Bronchial epithelial cell (primary cell): ENCODE results near the gene MATR3. TPM values are rescaled to one million over a fixed set of nuclear protein-coding genes. Genes with fewer than 3 reads are reported as not detected.

Experiments used
- DNase-seq: peaks from one replicate; pipeline ENCODE4 v3.0.0-alpha.2; 2010; ENCODE audit warnings: low read depth
- FAIRE-seq: peaks from 2 replicates; lab custom pipeline; 2011; peaks lifted over from hg19 to GRCh38; lab: Jason Lieb, UNC
- H3K27me3 ChIP-seq: 2 replicates; pipeline ENCODE4 v1.5.1; 2011; ENCODE audit warnings: low read length; ENCODE audit not compliant: control insufficient read depth, insufficient read depth
- H3K36me3 ChIP-seq: 2 replicates; pipeline ENCODE4 v1.5.1; 2011; ENCODE audit warnings: low read length; ENCODE audit not compliant: control insufficient read depth, insufficient read depth
- H3K4me3 ChIP-seq: 2 replicates; pipeline ENCODE4 v1.5.1; 2011; ENCODE audit warnings: mild to moderate bottlenecking, low read depth, low read length, control low read depth
- total RNA-seq: library from RNA; depleted of rRNA; stranded (reverse); fragments of >200 nt; gene quantifications from 2 replicates; pipeline ENCODE4 v1.2.1, GENCODE V29; 2014
- TF ChIP-seq, protein P1 (sequence below): IDR thresholded peaks from 2 replicates; pipeline ENCODE4 v1.5.1; 2011; ENCODE audit warnings: mild to moderate bottlenecking, moderate library complexity, low read length, control low read depth, inconsistent platforms; ENCODE audit not compliant: insufficient read depth, severe bottlenecking

MATR3 gene
- total RNA-seq, 1 donor from 2014 or later: 173 TPM

DNA sequence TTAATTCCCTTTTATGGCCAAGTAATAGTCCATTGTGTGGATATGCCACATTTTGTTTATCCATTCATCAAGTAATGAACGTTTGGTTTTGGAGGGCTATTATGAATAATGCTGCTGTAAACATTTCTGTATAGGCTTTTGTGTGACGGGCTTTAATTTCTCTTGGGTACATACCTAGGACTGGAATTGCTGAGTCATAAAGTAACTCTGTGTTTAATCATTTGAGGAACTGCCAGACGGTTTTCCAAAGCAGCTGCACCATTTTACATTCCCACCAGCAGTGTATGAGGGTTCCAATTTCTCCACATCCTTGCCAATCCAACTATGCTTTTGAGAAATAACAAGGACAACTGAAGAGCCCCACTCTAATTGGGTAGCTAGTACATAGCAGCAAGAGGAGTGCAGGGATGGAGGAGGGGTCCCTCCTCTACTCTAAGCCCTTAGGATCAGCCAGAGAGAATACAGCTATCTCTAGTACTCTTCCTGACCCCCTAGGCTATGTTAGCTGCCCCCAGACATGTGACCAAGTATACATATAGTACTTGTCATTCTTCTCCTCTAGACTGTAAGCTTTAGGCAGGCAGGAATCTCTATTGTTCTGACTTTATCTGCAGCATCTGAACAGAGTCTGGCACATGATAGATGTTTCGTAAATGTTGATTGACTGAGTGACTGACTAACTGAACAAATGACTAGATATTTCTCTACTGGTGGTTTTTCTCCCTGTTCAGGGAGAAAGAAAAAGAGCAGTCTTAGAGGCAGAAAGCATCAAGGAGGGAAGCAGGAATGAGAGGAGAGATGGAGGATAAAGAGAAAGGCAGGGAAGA, 22.1 kb upstream of the MATR3 start:
- no peaks in the 10 kb centered on the region for H3K27me3 ChIP-seq
- no peak for FAIRE-seq
- H3K4me3 ChIP-seq: no peak overlapping the region
- H3K36me3 ChIP-seq: peaks cover 3% of the 10 kb centered on the region
- TF ChIP-seq, protein P1, sequence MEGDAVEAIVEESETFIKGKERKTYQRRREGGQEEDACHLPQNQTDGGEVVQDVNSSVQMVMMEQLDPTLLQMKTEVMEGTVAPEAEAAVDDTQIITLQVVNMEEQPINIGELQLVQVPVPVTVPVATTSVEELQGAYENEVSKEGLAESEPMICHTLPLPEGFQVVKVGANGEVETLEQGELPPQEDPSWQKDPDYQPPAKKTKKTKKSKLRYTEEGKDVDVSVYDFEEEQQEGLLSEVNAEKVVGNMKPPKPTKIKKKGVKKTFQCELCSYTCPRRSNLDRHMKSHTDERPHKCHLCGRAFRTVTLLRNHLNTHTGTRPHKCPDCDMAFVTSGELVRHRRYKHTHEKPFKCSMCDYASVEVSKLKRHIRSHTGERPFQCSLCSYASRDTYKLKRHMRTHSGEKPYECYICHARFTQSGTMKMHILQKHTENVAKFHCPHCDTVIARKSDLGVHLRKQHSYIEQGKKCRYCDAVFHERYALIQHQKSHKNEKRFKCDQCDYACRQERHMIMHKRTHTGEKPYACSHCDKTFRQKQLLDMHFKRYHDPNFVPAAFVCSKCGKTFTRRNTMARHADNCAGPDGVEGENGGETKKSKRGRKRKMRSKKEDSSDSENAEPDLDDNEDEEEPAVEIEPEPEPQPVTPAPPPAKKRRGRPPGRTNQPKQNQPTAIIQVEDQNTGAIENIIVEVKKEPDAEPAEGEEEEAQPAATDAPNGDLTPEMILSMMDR: no peak
- peak; percentile 87 for DNase-seq

DNA sequence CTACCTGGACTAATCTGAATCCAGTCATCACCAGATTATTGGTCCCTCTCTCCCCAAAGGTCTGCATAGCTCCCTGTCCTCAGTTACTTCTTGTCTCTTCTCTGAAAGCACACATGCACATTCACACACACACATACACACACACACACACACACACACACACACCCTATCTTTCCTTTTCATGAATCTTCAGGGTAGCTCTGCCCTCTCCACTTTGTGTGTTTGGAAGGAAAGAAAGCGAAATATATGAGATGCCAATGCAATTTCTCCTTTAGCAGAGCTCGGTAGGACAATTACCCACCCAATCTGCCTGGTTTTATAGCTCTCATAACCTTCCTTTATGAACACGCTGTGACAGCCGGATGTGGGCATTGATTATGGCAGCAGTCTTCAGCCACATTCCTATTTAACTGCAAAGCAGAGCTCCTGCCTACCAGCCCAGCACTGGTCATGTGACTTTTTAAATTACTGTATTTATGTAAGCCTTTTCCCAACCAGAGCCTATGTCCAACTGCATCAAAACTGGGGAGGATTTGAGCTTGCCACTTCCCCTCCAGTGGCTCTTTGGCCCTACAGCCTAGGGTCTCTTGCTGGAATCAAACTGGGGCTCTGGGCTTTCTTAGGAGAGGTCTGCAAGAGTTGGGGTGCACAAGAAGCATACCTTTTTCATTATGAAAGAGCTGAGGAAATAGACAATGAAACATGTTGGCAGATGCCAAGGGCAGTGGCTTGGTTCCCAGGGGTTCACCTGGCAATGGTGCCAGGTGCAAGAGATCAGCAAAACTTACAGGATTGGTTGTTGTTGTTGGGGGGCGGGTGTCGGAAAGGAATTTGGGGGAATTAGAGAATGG, 20.8 kb upstream of the MATR3 start:
- Histone ChIP-seq H3K27me3 (no peaks in the 10 kb centered on the region), H3K36me3 (peaks cover 7% of the 10 kb centered on the region), H3K4me3 (no peak overlapping the region)
- TF ChIP-seq, protein P1: no peak
- no peak for FAIRE-seq
- DNase-seq: peak; percentile 55

DNA sequence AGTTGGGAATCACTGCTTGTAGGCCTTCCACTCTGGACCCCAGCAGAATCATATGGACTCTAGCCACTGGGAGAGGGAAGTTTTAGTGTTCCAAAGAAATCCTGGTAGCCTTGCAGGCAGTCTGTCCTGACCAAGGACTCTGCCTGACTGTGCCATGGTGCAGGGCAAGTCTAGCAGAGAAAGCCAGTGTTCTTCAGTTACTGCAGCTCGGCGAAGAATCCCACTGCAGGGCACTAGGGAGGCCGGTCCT, 20.3 kb upstream of the MATR3 start:
- Histone ChIP-seq H3K27me3 (no peaks in the 10 kb centered on the region), H3K36me3 (peaks cover 11% of the 10 kb centered on the region), H3K4me3 (peak overlapping the region; percentile 83)
- TF ChIP-seq, protein P1: no peak
- DNase-seq (no peak), FAIRE-seq (no peak)

DNA sequence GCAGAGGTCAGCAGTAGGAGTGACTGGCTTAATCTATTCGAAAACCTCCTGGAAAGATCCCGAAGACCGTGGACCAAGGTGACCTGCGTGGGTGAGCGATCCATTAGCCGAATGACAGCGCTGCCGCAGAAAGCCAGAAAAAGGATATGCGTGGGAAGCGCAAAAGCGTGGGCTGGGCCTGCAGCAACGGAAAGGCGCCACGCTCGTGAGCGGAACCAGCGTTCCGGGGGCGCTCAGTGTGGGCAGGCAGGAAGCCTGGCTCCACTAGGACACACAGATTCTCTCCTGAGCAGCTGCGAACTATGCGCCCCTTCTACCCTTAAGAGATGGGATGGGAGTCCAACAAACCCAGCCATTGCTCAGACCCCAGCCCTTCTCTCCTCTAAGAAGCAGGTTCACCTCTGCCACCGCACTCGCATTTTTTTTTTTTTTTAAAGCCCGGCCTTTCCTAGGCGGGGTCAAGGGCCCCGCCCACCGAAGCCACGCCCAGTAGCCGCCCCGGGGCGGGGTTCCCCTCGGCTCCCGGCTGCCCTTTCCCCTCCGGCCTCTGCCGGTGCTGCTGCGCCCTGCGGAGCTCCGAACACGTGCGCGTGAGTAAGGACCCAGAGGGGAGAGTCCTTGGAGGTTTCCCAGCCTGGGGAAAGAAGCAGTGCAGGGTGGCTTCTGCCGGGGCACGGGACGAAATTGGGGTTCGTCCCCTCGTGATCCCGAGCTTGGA, 19.8 kb upstream of the MATR3 start:
- TF ChIP-seq, protein P1: peak; percentile 2
- DNase-seq: peak; percentile 73
- peaks cover 16% of the 10 kb centered on the region for H3K36me3 ChIP-seq
- H3K27me3 ChIP-seq: no peaks in the 10 kb centered on the region
- FAIRE-seq: no peak
- H3K4me3 ChIP-seq: peak overlapping the region; percentile 83

DNA sequence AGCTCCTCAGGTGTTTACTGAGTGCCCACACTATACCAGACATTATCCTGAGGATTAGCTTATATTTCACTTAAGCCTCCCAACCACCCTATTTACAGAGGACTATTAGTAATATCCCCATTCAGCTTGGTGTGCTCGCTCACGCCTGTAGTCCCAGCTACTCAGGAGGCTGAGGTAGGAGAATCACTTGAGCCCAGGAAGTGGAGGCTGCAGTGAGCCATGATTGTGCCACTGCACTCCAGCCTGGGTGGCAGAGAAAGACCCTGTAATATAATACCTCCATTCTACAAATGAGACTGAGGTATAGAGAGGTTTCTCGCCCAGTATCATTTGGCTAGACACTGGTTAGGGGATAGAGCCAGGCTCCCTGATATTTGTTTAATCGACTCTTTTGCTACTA, 18.0 kb upstream of the MATR3 start:
- TF ChIP-seq, protein P1: no peak
- H3K36me3 ChIP-seq: peaks cover 19% of the 10 kb centered on the region
- FAIRE-seq (no peak), DNase-seq (no peak)
- peak overlapping the region; percentile 26 for H3K4me3 ChIP-seq
- H3K27me3 ChIP-seq: no peaks in the 10 kb centered on the region
